GM18867 (cell line): Measurements from ENCODE around the gene ZBTB9.

Experiments used
- ATAC-seq: cut with Tn5 transposase; IDR thresholded peaks from one replicate; pipeline ENCODE4 v1.9.1; 2021; ENCODE audit warnings: mild to moderate bottlenecking, moderate library complexity; ENCODE audit not compliant: unreplicated experiment

ZBTB9 gene

GRCh38 chr6:33418690-33419291 is 35.6 kb upstream of the ZBTB9 start:
- ATAC-seq, result no peak

- ATAC-seq, result no peak
Measured at GRCh38 chr6:33419580-33420490, 34.5 kb upstream of the ZBTB9 start, which contains the start of gene SYNGAP1. TSS of gene SYNGAP1 (plus strand) at chr6:33420065. CDS start at chr6:33420265, 200 bp downstream.

GRCh38 chr6:33420491-33421343 is 33.7 kb upstream of the ZBTB9 start:
- ATAC-seq, result no peak

- ATAC-seq, result no peak
Measured at GRCh38 chr6:33421344-33421643, 33.1 kb upstream of the ZBTB9 start.

- no peak for ATAC-seq
Measured at GRCh38 chr6:33423777-33424176, 30.6 kb upstream of the ZBTB9 start.

GRCh38 chr6:33424855-33425667 is 29.3 kb upstream of the ZBTB9 start:
- no peak for ATAC-seq

GRCh38 chr6:33425668-33426577 is 28.5 kb upstream of the ZBTB9 start:
- ATAC-seq, result no peak

- no peak for ATAC-seq
Measured at GRCh38 chr6:33426590-33427511, 27.5 kb upstream of the ZBTB9 start.

GRCh38 chr6:33427585-33428223 is 26.7 kb upstream of the ZBTB9 start:
- no peak for ATAC-seq

GRCh38 chr6:33428224-33428965 is 26.0 kb upstream of the ZBTB9 start:
- no peak for ATAC-seq

GRCh38 chr6:33428966-33429749 is 25.2 kb upstream of the ZBTB9 start:
- no peak for ATAC-seq

- ATAC-seq, result no peak
Measured at GRCh38 chr6:33429750-33430052, 24.7 kb upstream of the ZBTB9 start.

- ATAC-seq, result no peak
Measured at GRCh38 chr6:33430334-33430733, 24.0 kb upstream of the ZBTB9 start.

GRCh38 chr6:33430991-33431879 is 23.1 kb upstream of the ZBTB9 start:
- ATAC-seq, result no peak

- ATAC-seq, result no peak
Measured at GRCh38 chr6:33431880-33432541, 22.4 kb upstream of the ZBTB9 start.
